A549 (cell line): Measurements from ENCODE around the gene AKAP8L.

ENCODE experiments used
- CEBPB ChIP-seq, 2 experiments: fragments of >200 bp in 1 of 2; sonication (Bioruptor Twin) in 1 of 2; formaldehyde crosslinking in 1 of 2; IDR thresholded peaks; 2 replicates each; pipeline ENCODE4 v1.6.1; 2012 to 2016
- EP300 ChIP-seq, 2 experiments: fragments of >200 bp; sonication (Bioruptor Twin); formaldehyde crosslinking; IDR thresholded peaks; 2 replicates in 1 of 2; 3 replicates in 1 of 2; pipeline ENCODE4 v1.6.1; 2016 to 2017
- MYC ChIP-seq: IDR thresholded peaks from 2 replicates; pipeline ENCODE4 v1.6.1; 2012; ENCODE audit warnings: mild to moderate bottlenecking, inconsistent platforms, low read length, improper control_type of control experiment, borderline replicate concordance
- POLR2A ChIP-seq: IDR thresholded peaks from 2 replicates; pipeline ENCODE4 v1.6.1; 2012; ENCODE audit warnings: mild to moderate bottlenecking, low read length
- RCOR1 ChIP-seq: fragments of 150-350 bp; IDR thresholded peaks from 2 replicates; pipeline ENCODE4 v1.6.1; 2014; ENCODE audit warnings: antibody characterized with exemption, low read length, low read depth
- TF ChIP-seq, protein P1 (sequence below): fragments of 200-600 bp; sonication (generic); IDR thresholded peaks from 2 replicates; pipeline ENCODE4 v1.6.1; 2016; ENCODE audit warnings: antibody characterized with exemption, mild to moderate bottlenecking, moderate library complexity
- TF ChIP-seq, protein P2 (sequence below): fragments of >200 bp; sonication (Bioruptor Twin); formaldehyde crosslinking; IDR thresholded peaks from 3 replicates; pipeline ENCODE4 v1.5.1; 2016

DNA sequence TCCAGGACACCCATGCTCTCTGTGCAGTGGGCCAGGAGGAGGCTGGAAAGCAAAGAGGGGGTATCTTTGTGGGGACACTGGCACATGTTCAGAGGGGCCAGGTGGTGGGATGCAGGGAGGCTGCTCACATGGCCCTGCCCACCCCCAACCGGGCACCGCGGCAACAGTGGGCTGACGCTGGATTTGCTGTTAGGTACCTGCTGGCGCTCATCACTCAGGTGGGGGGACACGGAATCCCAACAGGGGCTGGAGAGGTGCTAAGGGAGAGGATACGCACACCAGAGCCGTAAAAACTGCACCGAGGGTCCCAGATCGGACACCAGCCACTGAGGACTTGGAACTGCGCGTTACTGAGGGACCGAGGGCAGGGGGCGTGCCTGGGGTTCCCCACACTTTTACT lies 19.2 kb downstream of the AKAP8L start:
- no peak for TF ChIP-seq RCOR1
- TF ChIP-seq, protein P1, sequence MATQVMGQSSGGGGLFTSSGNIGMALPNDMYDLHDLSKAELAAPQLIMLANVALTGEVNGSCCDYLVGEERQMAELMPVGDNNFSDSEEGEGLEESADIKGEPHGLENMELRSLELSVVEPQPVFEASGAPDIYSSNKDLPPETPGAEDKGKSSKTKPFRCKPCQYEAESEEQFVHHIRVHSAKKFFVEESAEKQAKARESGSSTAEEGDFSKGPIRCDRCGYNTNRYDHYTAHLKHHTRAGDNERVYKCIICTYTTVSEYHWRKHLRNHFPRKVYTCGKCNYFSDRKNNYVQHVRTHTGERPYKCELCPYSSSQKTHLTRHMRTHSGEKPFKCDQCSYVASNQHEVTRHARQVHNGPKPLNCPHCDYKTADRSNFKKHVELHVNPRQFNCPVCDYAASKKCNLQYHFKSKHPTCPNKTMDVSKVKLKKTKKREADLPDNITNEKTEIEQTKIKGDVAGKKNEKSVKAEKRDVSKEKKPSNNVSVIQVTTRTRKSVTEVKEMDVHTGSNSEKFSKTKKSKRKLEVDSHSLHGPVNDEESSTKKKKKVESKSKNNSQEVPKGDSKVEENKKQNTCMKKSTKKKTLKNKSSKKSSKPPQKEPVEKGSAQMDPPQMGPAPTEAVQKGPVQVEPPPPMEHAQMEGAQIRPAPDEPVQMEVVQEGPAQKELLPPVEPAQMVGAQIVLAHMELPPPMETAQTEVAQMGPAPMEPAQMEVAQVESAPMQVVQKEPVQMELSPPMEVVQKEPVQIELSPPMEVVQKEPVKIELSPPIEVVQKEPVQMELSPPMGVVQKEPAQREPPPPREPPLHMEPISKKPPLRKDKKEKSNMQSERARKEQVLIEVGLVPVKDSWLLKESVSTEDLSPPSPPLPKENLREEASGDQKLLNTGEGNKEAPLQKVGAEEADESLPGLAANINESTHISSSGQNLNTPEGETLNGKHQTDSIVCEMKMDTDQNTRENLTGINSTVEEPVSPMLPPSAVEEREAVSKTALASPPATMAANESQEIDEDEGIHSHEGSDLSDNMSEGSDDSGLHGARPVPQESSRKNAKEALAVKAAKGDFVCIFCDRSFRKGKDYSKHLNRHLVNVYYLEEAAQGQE: no peak
- no peak for TF ChIP-seq CEBPB (IDR thresholded peaks at IDR 0.05)
- TF ChIP-seq, protein P2, sequence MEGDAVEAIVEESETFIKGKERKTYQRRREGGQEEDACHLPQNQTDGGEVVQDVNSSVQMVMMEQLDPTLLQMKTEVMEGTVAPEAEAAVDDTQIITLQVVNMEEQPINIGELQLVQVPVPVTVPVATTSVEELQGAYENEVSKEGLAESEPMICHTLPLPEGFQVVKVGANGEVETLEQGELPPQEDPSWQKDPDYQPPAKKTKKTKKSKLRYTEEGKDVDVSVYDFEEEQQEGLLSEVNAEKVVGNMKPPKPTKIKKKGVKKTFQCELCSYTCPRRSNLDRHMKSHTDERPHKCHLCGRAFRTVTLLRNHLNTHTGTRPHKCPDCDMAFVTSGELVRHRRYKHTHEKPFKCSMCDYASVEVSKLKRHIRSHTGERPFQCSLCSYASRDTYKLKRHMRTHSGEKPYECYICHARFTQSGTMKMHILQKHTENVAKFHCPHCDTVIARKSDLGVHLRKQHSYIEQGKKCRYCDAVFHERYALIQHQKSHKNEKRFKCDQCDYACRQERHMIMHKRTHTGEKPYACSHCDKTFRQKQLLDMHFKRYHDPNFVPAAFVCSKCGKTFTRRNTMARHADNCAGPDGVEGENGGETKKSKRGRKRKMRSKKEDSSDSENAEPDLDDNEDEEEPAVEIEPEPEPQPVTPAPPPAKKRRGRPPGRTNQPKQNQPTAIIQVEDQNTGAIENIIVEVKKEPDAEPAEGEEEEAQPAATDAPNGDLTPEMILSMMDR: no peak
- TF ChIP-seq EP300 (IDR thresholded peaks at IDR 0.05): no peak
- TF ChIP-seq POLR2A: no peak
- TF ChIP-seq MYC: no peak
